GM23338 (cell line): Measurements from ENCODE around the gene GARIN6. TPM values are rescaled to one million over a fixed set of nuclear protein-coding genes. Genes with fewer than 3 reads are reported as not detected.

Experiments
- ATAC-seq: fragments of 200-7000 bp; cut with Tn5 transposase; 3 replicates; pipeline ENCODE4 v1.9.1; 2020
- DNase-seq: peaks from one replicate; pipeline ENCODE4 v3.0.0-alpha.2; 2015; ENCODE audit warnings: low spot score
- H2AFZ ChIP-seq: fragments of 200-600 bp; sonication (generic); 2 replicates; pipeline ENCODE4 v1.8.0; 2016; ENCODE audit warnings: antibody characterized with exemption, mild to moderate bottlenecking, moderate library complexity
- H3F3A ChIP-seq: fragments of 200-600 bp; sonication (generic); replicated peaks from 2 replicates; pipeline ENCODE4 v1.8.0; 2017; ENCODE audit warnings: antibody characterized with exemption, mixed run types, low read depth
- H3K27ac ChIP-seq: fragments of 200-600 bp; sonication (generic); 2 replicates; pipeline ENCODE4 v1.6.1; 2016; ENCODE audit warnings: low read depth
- H3K27me3 ChIP-seq: fragments of 200-600 bp; sonication (generic); 2 replicates; pipeline ENCODE4 v1.8.0; 2016; ENCODE audit warnings: mild to moderate bottlenecking, mixed run types, moderate library complexity; ENCODE audit not compliant: insufficient read depth
- H3K36me3 ChIP-seq: fragments of 200-600 bp; sonication (generic); 2 replicates; pipeline ENCODE4 v1.8.0; 2016; ENCODE audit warnings: mild to moderate bottlenecking; ENCODE audit not compliant: insufficient read depth
- H3K4me1 ChIP-seq: fragments of 200-600 bp; sonication (generic); 2 replicates; pipeline ENCODE4 v1.8.0; 2016; ENCODE audit warnings: mild to moderate bottlenecking, moderate library complexity; ENCODE audit not compliant: insufficient read depth
- H3K4me2 ChIP-seq: fragments of 200-600 bp; sonication (generic); 2 replicates; pipeline ENCODE4 v1.7.1; 2017; ENCODE audit warnings: mixed run types
- H3K4me3 ChIP-seq: fragments of 200-600 bp; sonication (generic); 2 replicates; pipeline ENCODE4 v1.6.1; 2016; ENCODE audit warnings: mixed run types
- H3K79me2 ChIP-seq: fragments of 200-600 bp; sonication (generic); replicated peaks from 2 replicates; pipeline ENCODE4 v1.8.0; 2017; ENCODE audit warnings: mild to moderate bottlenecking; ENCODE audit not compliant: insufficient read depth
- H3K9me2 ChIP-seq: fragments of 200-600 bp; sonication (generic); 2 replicates; pipeline ENCODE4 v1.8.0; 2017; ENCODE audit not compliant: insufficient read depth
- H4K20me1 ChIP-seq: fragments of 200-600 bp; sonication (generic); replicated peaks from 2 replicates; pipeline ENCODE4 v1.8.0; 2017; ENCODE audit warnings: mild to moderate bottlenecking; ENCODE audit not compliant: insufficient read depth
- H3K27ac Mint-ChIP-seq: 2 replicates; pipeline ENCODE4 v1.8.0; 2020; ENCODE audit warnings: inconsistent platforms, mild to moderate bottlenecking, moderate library complexity, mixed read lengths
- H3K27me3 Mint-ChIP-seq: 3 replicates; pipeline ENCODE4 v1.8.0; 2022; ENCODE audit warnings: low read depth, mild to moderate bottlenecking, moderate library complexity, mixed read lengths, inconsistent platforms; ENCODE audit not compliant: insufficient read depth, poor library complexity
- H3K36me3 Mint-ChIP-seq: 3 replicates; pipeline ENCODE4 v1.8.0; 2021; ENCODE audit warnings: low read depth, mild to moderate bottlenecking, inconsistent platforms, moderate library complexity, mixed read lengths
- H3K4me1 Mint-ChIP-seq: 3 replicates; pipeline ENCODE4 v1.8.0; 2020; ENCODE audit warnings: mild to moderate bottlenecking, inconsistent platforms, mixed read lengths
- H3K4me3 Mint-ChIP-seq: 3 replicates; pipeline ENCODE4 v1.8.0; 2021; ENCODE audit warnings: moderate library complexity, mild to moderate bottlenecking, inconsistent platforms, mixed read lengths
- H3K9me3 Mint-ChIP-seq: 3 replicates; pipeline ENCODE4 v1.8.0; 2020; ENCODE audit warnings: moderate library complexity, mild to moderate bottlenecking, inconsistent platforms, mixed read lengths
- CTCF ChIP-seq, 2 experiments: fragments of 200-600 bp in 1 of 2; sonication (generic) in 1 of 2; conservative IDR thresholded peaks; 2 replicates each; pipeline versions ENCODE4 v1.5.1 to v1.6.1; 2016 to 2017; ENCODE audit warnings: antibody characterized with exemption in 2 of 2, low read depth in 2 of 2, mild to moderate bottlenecking in 2 of 2, moderate library complexity in 1 of 2
- ETS1 ChIP-seq: IDR thresholded peaks from 2 replicates; pipeline ENCODE4 v1.6.1; 2016; ENCODE audit warnings: antibody characterized with exemption
- EZH2 ChIP-seq: fragments of 200-600 bp; sonication (generic); IDR thresholded peaks from one replicate; pipeline ENCODE4 v1.8.0; 2017; ENCODE audit warnings: antibody characterized with exemption, mild to moderate bottlenecking, low read depth; ENCODE audit not compliant: unreplicated experiment
- EZH2phosphoT487 ChIP-seq: fragments of 200-600 bp; sonication (generic); IDR thresholded peaks from one replicate; pipeline ENCODE4 v1.8.1; 2018; ENCODE audit warnings: antibody characterized with exemption; ENCODE audit not compliant: unreplicated experiment
- JUNB ChIP-seq: IDR thresholded peaks from one replicate; pipeline ENCODE4 v1.6.1; 2016; ENCODE audit warnings: antibody characterized with exemption; ENCODE audit not compliant: unreplicated experiment
- POLR2AphosphoS5 ChIP-seq: IDR thresholded peaks from 2 replicates; pipeline ENCODE4 v1.6.1; 2016; ENCODE audit warnings: antibody characterized with exemption, low read depth
- REST ChIP-seq: IDR thresholded peaks from one replicate; pipeline ENCODE4 v1.6.1; 2018; ENCODE audit warnings: antibody characterized with exemption; ENCODE audit not compliant: unreplicated experiment
- STAT1 ChIP-seq: IDR thresholded peaks from one replicate; pipeline ENCODE4 v1.6.1; 2016; ENCODE audit warnings: antibody characterized with exemption; ENCODE audit not compliant: unreplicated experiment
- ZNF114 ChIP-seq: fragments of 250-450 bp; sonication (Bioruptor Pico); IDR thresholded peaks from 2 replicates; pipeline ENCODE4 v1.5.0; 2020; ENCODE audit warnings: mild to moderate bottlenecking, moderate library complexity
- ZNF331 ChIP-seq: fragments of 250-450 bp; sonication (Bioruptor Pico); IDR thresholded peaks from 2 replicates; pipeline ENCODE4 v1.5.0; 2020; ENCODE audit warnings: low read depth, mild to moderate bottlenecking, moderate library complexity
- ZNF462 ChIP-seq: fragments of 250-450 bp; sonication (Bioruptor Pico); IDR thresholded peaks from 2 replicates; pipeline ENCODE4 v1.5.0; 2020; ENCODE audit warnings: mild to moderate bottlenecking, moderate library complexity
- polyA plus RNA-seq: library from polyadenylated mRNA; unstranded; fragments of >200 nt; fragmentation: Nextera tagmentation; extraction: Ambion mirVana; gene quantifications from 2 replicates; pipeline ENCODE4 v1.2.1, GENCODE V29; 2016
- total RNA-seq: library from RNA; depleted of rRNA; stranded (reverse); fragments of >200 nt; shearing (Covaris generic); gene quantifications from 2 replicates; pipeline ENCODE4 v1.2.3, GENCODE V29; 2014

GARIN6 gene
- total and polyA plus RNA-seq, 2 experiments from 2014 or later, result 0.44 TPM; not detected in 1

- TF ChIP-seq ZNF462 (CRISPR knock-in tag) (no peak), ETS1 (no peak), EZH2phosphoT487 (no peak), ZNF114 (CRISPR knock-in tag) (no peak), EZH2 (no peak)
These were observed 38.6 kb downstream of the GARIN6 start (continued) for GRCh38 chr12:99686142-99686541.

- Histone ChIP-seq H3K9me2 (0 out of 2 replicates have a peak, but pooled peaks cover 7% of the 10 kb centered on the region), H3K79me2 (no peaks in the 10 kb centered on the region), H3K27ac (no peak overlapping the region), H3K4me1 (peaks cover 7% of the 10 kb centered on the region; the same call in 1 of the 2 replicates), H3F3A (no peaks in the 10 kb centered on the region), H2AFZ (no peak overlapping the region), H3K27me3 (no peaks in the 10 kb centered on the region), H3K4me2 (no peak overlapping the region), H4K20me1 (no peaks in the 10 kb centered on the region), H3K36me3 (no peaks in the 10 kb centered on the region), H3K4me3 (no peak overlapping the region)
- DNase-seq (no peak), ATAC-seq (no peak)
- H3K27me3 Mint-ChIP-seq, result no peaks in the 10 kb centered on the region
- H3K36me3 Mint-ChIP-seq, result peaks cover 4% of the 10 kb centered on the region; the same call in 1 of the 3 replicates
- H3K27ac Mint-ChIP-seq, result no peak overlapping the region
- no peaks in the 10 kb centered on the region for H3K9me3 Mint-ChIP-seq
- H3K4me1 Mint-ChIP-seq, result peaks cover 10% of the 10 kb centered on the region; the same call in 2 of the 3 replicates
- no peak overlapping the region for H3K4me3 Mint-ChIP-seq
- no peak for TF ChIP-seq JUNB
- TF ChIP-seq ZNF331 (CRISPR knock-in tag), result no peak
- TF ChIP-seq REST, result no peak
- no peak for TF ChIP-seq POLR2AphosphoS5
- no peak for TF ChIP-seq CTCF (conservative IDR thresholded peaks at IDR 0.05; ENCODE audit: low read depth in 2 of 2)
- TF ChIP-seq ZNF114 (CRISPR knock-in tag), result no peak
- TF ChIP-seq STAT1, result no peak
- no peak for TF ChIP-seq EZH2
- no peak for TF ChIP-seq ETS1
These were observed 47.5 kb downstream of the GARIN6 start for GRCh38 chr12:99695050-99695449.
